H1 (cell line): Measurements from ENCODE around the gene LAMA3. TPM values are rescaled to one million over a fixed set of nuclear protein-coding genes. Genes with fewer than 3 reads are reported as not detected.

ENCODE experiments used
- CTCF ChIA-PET: fragments of 300-600 bp; sonication (Branson Sonifier 250); formaldehyde crosslinking; loops from one replicate; lab custom pipeline; 2021; ENCODE audit not compliant: partially characterized antibody; lab: Charles Lee
- POLR2A ChIA-PET: fragments of 300-600 bp; sonication (Branson Sonifier 250); formaldehyde crosslinking; loops from one replicate; lab custom pipeline; 2021; ENCODE audit warnings: inconsistent platforms; ENCODE audit not compliant: partially characterized antibody; lab: Charles Lee
- DNase-seq, 2 experiments: peaks; one replicate each; pipeline versions ENCODE4 v3.0.0 to v3.0.0-alpha.2; 2010 to 2022; ENCODE audit warnings: low spot score in 2 of 2, low read depth in 1 of 2, mixed read lengths in 1 of 2
- FAIRE-seq: peaks from 2 replicates; lab custom pipeline; 2011; peaks lifted over from hg19 to GRCh38; lab: Jason Lieb, UNC
- H2AFZ ChIP-seq: 2 replicates; pipeline ENCODE4 v1.8.1; 2012; ENCODE audit warnings: low read length, inconsistent platforms
- H2AK5ac ChIP-seq: 2 replicates; pipeline ENCODE4 v1.6.1; 2013; ENCODE audit warnings: low read depth, low read length
- H2BK120ac ChIP-seq: replicated peaks from 2 replicates; pipeline ENCODE3; 2013; ENCODE audit warnings: low read depth, low read length, inconsistent platforms
- H2BK12ac ChIP-seq: 2 replicates; pipeline ENCODE4 v1.6.1; 2013; ENCODE audit warnings: low read depth, low read length
- H2BK15ac ChIP-seq: 2 replicates; pipeline ENCODE4 v1.6.1; 2013; ENCODE audit warnings: low read length
- H2BK20ac ChIP-seq: 2 replicates; pipeline ENCODE4 v1.6.1; 2013; ENCODE audit warnings: low read length
- H2BK5ac ChIP-seq: 2 replicates; pipeline ENCODE4 v1.6.1; 2013; ENCODE audit warnings: low read depth, low read length
- H3K14ac ChIP-seq: 2 replicates; pipeline ENCODE4 v1.6.1; 2013; ENCODE audit warnings: inconsistent platforms; ENCODE audit not compliant: insufficient read length
- H3K18ac ChIP-seq: 2 replicates; pipeline ENCODE4 v1.6.1; 2013; ENCODE audit warnings: low read length; ENCODE audit errors: extremely low read depth
- H3K23ac ChIP-seq: 2 replicates; pipeline ENCODE4 v1.6.1; 2013; ENCODE audit warnings: inconsistent platforms; ENCODE audit not compliant: insufficient read length
- H3K23me2 ChIP-seq: 2 replicates; pipeline ENCODE4 v1.6.1; 2013; ENCODE audit warnings: low read depth, low read length
- H3K27ac ChIP-seq: 2 replicates; pipeline ENCODE4 v1.6.1; 2011; ENCODE audit warnings: low read depth, low read length, inconsistent platforms
- H3K27me3 ChIP-seq, 4 experiments: replicated peaks in 1 of 4; 1 replicate in 1 of 4; 2 replicates in 3 of 4; pipeline versions ENCODE4 v1.6.1 to v1.8.1; 2011 to 2013; ENCODE audit warnings: low read length in 3 of 4, mild to moderate bottlenecking in 3 of 4, inconsistent platforms in 2 of 4, mixed read lengths in 2 of 4, moderate library complexity in 1 of 4; ENCODE audit not compliant: control insufficient read depth in 3 of 4, insufficient read depth in 3 of 4; ENCODE audit errors: extremely low read depth in 1 of 4
- H3K36me3 ChIP-seq, 4 experiments: 2 replicates each; pipeline versions ENCODE4 v1.6.1 to v1.8.1; 2011 to 2013; ENCODE audit warnings: mild to moderate bottlenecking in 4 of 4, low read length in 3 of 4, moderate library complexity in 2 of 4, control low read depth in 1 of 4, inconsistent platforms in 1 of 4; ENCODE audit not compliant: insufficient read depth in 4 of 4, control insufficient read depth in 2 of 4
- H3K4ac ChIP-seq: replicated peaks from 2 replicates; pipeline ENCODE3; 2013; ENCODE audit warnings: low read length, low read depth, mixed read lengths, inconsistent platforms; ENCODE audit not compliant: insufficient read length
- H3K4me1 ChIP-seq, 4 experiments: replicated peaks in 1 of 4; 1 replicate in 1 of 4; 2 replicates in 3 of 4; pipeline versions ENCODE4 v1.6.1 to v1.8.1; 2011 to 2013; ENCODE audit warnings: low read length in 3 of 4, inconsistent platforms in 2 of 4, mixed read lengths in 1 of 4; ENCODE audit not compliant: insufficient read depth in 4 of 4, control insufficient read depth in 3 of 4
- H3K4me2 ChIP-seq, 2 experiments: 2 replicates each; pipeline versions ENCODE4 v1.6.1 to v1.8.1; 2011 to 2013; ENCODE audit warnings: low read depth in 2 of 2, low read length in 2 of 2, control low read depth in 1 of 2, inconsistent platforms in 1 of 2, mild to moderate bottlenecking in 1 of 2; ENCODE audit not compliant: insufficient read depth in 1 of 2
- H3K4me3 ChIP-seq, 4 experiments: fragments of 200-600, 300-600 bp in 1 of 4; sonication (generic), shearing (Covaris generic), sonication (Bioruptor Twin) in 1 of 4; 2 replicates each; pipeline versions ENCODE4 v1.5.1 to v1.8.1; 2011 to 2016; ENCODE audit warnings: low read length in 4 of 4, low read depth in 3 of 4, control low read depth in 2 of 4, inconsistent platforms in 2 of 4, mild to moderate bottlenecking in 2 of 4, mixed read lengths in 1 of 4, moderate library complexity in 1 of 4; ENCODE audit not compliant: insufficient read depth in 2 of 4; ENCODE audit errors: extremely low read depth in 1 of 4
- H3K56ac ChIP-seq: replicated peaks from 2 replicates; pipeline ENCODE3; 2013; ENCODE audit warnings: low read depth, mild to moderate bottlenecking, mixed read lengths, low read length, inconsistent platforms; ENCODE audit not compliant: insufficient read length
- H3K79me1 ChIP-seq: 2 replicates; pipeline ENCODE4 v1.6.1; 2013; ENCODE audit warnings: low read depth, low read length, control low read depth
- H3K79me2 ChIP-seq, 2 experiments: 2 replicates each; pipeline versions ENCODE4 v1.6.1 to v1.8.1; 2012 to 2013; ENCODE audit warnings: low read length in 2 of 2, mild to moderate bottlenecking in 2 of 2, inconsistent platforms in 1 of 2; ENCODE audit not compliant: insufficient read depth in 2 of 2, control insufficient read depth in 1 of 2
- H3K9ac ChIP-seq, 4 experiments: replicated peaks in 1 of 4; 1 replicate in 1 of 4; 2 replicates in 3 of 4; pipeline versions ENCODE4 v1.6.1 to v1.8.1; 2011 to 2013; ENCODE audit warnings: low read depth in 3 of 4, low read length in 3 of 4, control low read depth in 2 of 4, mild to moderate bottlenecking in 2 of 4, moderate library complexity in 2 of 4, inconsistent platforms in 1 of 4; ENCODE audit errors: extremely low read depth in 1 of 4
- H3K9me3 ChIP-seq, 2 experiments: 2 replicates each; pipeline versions ENCODE4 v1.6.1 to v1.8.1; 2012 to 2013; ENCODE audit warnings: mild to moderate bottlenecking in 2 of 2, moderate library complexity in 2 of 2, control low read depth in 1 of 2, inconsistent platforms in 1 of 2, low read depth in 1 of 2, low read length in 1 of 2, mixed read lengths in 1 of 2; ENCODE audit not compliant: insufficient read depth in 2 of 2
- H4K20me1 ChIP-seq, 2 experiments: replicated peaks in 1 of 2; 2 replicates each; pipeline versions ENCODE3 to v1.8.1; 2011 to 2013; ENCODE audit warnings: inconsistent platforms in 2 of 2, low read length in 2 of 2, mild to moderate bottlenecking in 1 of 2; ENCODE audit not compliant: insufficient read depth in 2 of 2, control insufficient read depth in 1 of 2
- H4K5ac ChIP-seq: 2 replicates; pipeline ENCODE4 v1.6.1; 2013; ENCODE audit warnings: low read length, low read depth, mixed read lengths, inconsistent platforms; ENCODE audit not compliant: insufficient read length
- H4K8ac ChIP-seq: 2 replicates; pipeline ENCODE4 v1.8.0; 2013; ENCODE audit warnings: mild to moderate bottlenecking, moderate library complexity, low read length, inconsistent platforms; ENCODE audit not compliant: insufficient read depth; ENCODE audit errors: extremely low read depth
- H4K91ac ChIP-seq: replicated peaks from 2 replicates; pipeline ENCODE3; 2013; ENCODE audit warnings: low read length, mixed read lengths, inconsistent platforms; ENCODE audit not compliant: insufficient read length
- ATF2 ChIP-seq: IDR thresholded peaks from 2 replicates; pipeline ENCODE4 v1.6.1; 2012; ENCODE audit warnings: low read length, inconsistent platforms
- EZH2 ChIP-seq: fragments of 200-600 bp; sonication (generic); IDR thresholded peaks from 2 replicates; pipeline ENCODE4 v1.7.1; 2012; ENCODE audit warnings: low read depth, mild to moderate bottlenecking, moderate library complexity, low read length, inconsistent platforms; ENCODE audit not compliant: severe bottlenecking
- KDM5A ChIP-seq: fragments of 200-600 bp; IDR thresholded peaks from 2 replicates; pipeline ENCODE4 v1.7.1; 2012; ENCODE audit warnings: mild to moderate bottlenecking, low read length, inconsistent platforms, mixed read lengths
- MAX ChIP-seq: IDR thresholded peaks from 2 replicates; pipeline ENCODE4 v1.6.1; 2012; ENCODE audit warnings: inconsistent platforms
- NANOG ChIP-seq: IDR thresholded peaks from 2 replicates; pipeline ENCODE4 v1.6.1; 2011; ENCODE audit warnings: low read length, low read depth, mild to moderate bottlenecking, inconsistent platforms; ENCODE audit not compliant: insufficient read depth, poor library complexity, severe bottlenecking
- PHF8 ChIP-seq: fragments of 200-600 bp; sonication (generic); conservative IDR thresholded peaks from 2 replicates; pipeline ENCODE4 v1.7.1; 2012; ENCODE audit warnings: low read depth, mild to moderate bottlenecking, inconsistent platforms, low read length, moderate library complexity
- SIN3A ChIP-seq, 2 experiments: IDR thresholded peaks in 1 of 2; conservative IDR thresholded peaks in 1 of 2; 2 replicates each; pipeline ENCODE4 v1.6.1; 2011 to 2012; ENCODE audit warnings: low read length in 2 of 2, improper control_type of control experiment in 1 of 2, low read depth in 1 of 2, mild to moderate bottlenecking in 1 of 2
- SIRT6 ChIP-seq: IDR thresholded peaks from one replicate; pipeline ENCODE4 v1.7.1; 2012; ENCODE audit warnings: low read length, inconsistent platforms
- WGBS, 2 experiments: shearing (Covaris generic) in 1 of 2; methylation state at CpG; one replicate each; pipeline versions ENCODE4 v1.1.6 to v1.1.7; 2013 to 2015; ENCODE audit warnings: low lambda C conversion rate in 2 of 2, mixed read lengths in 2 of 2, inconsistent platforms in 1 of 2, low coverage in 1 of 2, missing lambda C conversion rate in 1 of 2; ENCODE audit not compliant: insufficient replicate concordance in 2 of 2, insufficient coverage in 1 of 2, insufficient read length in 1 of 2; ENCODE audit errors: extremely low coverage in 1 of 2, missing lambda C conversion rate in 1 of 2; 5-methylcytosine and 5-hydroxymethylcytosine counted together
- polyA plus RNA-seq, 7 experiments: library from polyadenylated mRNA; depleted of rRNA in 3 of 7; stranded (reverse) in 5 of 7; unstranded in 2 of 7; fragments of >200 nt in 5 of 7; fragments of 200-250 nt in 2 of 7; gene quantifications; 1 replicate in 5 of 7; 2 replicates in 1 of 7; 4 replicates in 1 of 7; pipeline versions ENCODE4 v1.2.1 to v1.2.3, GENCODE V29; 2011 to 2013; ENCODE audit warnings: missing spikeins in 2 of 7, mixed read lengths in 2 of 7
- total RNA-seq: library from RNA; stranded (reverse); fragmentation: NEBNext Ultra II Directional; extraction: Animal tissue kit (Norgen Biotek cat#: 25700); gene quantifications from 2 replicates; pipeline ENCODE4 v1.2.1, GENCODE V29; 2021

Gene LAMA3
- total and polyA plus RNA-seq, 2 of the 8 experiments (the other 6 are each of a cell fraction or from before 2014, with no cell fraction given): 0.76 to 5.0 TPM

GRCh38 chr18:23689616-23690504 is 607 bp downstream of the LAMA3 start:
- Histone ChIP-seq H4K20me1 (peaks cover 0 to 2% of the 10 kb centered on the region in 2 experiments), H3K23me2 (peaks cover 13% of the 10 kb centered on the region; the same call in 1 of the 2 replicates), H2BK20ac (no peak overlapping the region), H2BK12ac (no peak overlapping the region), H2AFZ (peak overlapping the region; percentile 34; the same call in 1 of the 2 replicates), H3K23ac (no peak overlapping the region), H3K18ac (peak overlapping the region; percentile 71), H2BK15ac (0 out of 2 replicates have a peak overlapping the region, but pooled peaks have one; percentile 31), H3K9ac (peak overlapping the region in 1 of 4 experiments; percentile 80; a peak in 1 of 7 replicates), H3K79me1 (no peaks in the 10 kb centered on the region), H4K5ac (no peak overlapping the region), H3K14ac (no peak overlapping the region), H3K27ac (no peak overlapping the region), H3K56ac (no peak overlapping the region), H4K8ac (peak overlapping the region; percentile 92; the same call in 1 of the 2 replicates), H4K91ac (no peak overlapping the region), H3K79me2 (no peaks in the 10 kb centered on the region), H2BK5ac (no peak overlapping the region), H2AK5ac (no peak overlapping the region), H2BK120ac (no peak overlapping the region), H3K4me2 (peak overlapping the region; percentile 82 to 86), H3K9me3 (no peaks in the 10 kb centered on the region), H3K4me1 (peaks cover 0 to 7% (median 5%) of the 10 kb centered on the region in 4 experiments; a peak in 3 of 7 replicates), H3K4ac (no peak overlapping the region), H3K27me3 (peaks cover 11 to 35% (median 29%) of the 10 kb centered on the region in 4 experiments), H3K36me3 (no peaks in the 10 kb centered on the region), H3K4me3 (peak overlapping the region; percentile 44 to 68 (median 50))
- FAIRE-seq (no peak), DNase-seq (peak in 1 of 2 experiments; percentile 75)
- ChIA-PET CTCF (interaction anchor here (0.6 kb wide), 1 partner anchor 8 kb away, joined by 3 read pairs; no protein-coding TSS in a partner anchor), POLR2A (interaction anchor here (1.5 kb wide), 1 partner anchor 11 kb away, joined by 3 read pairs; no protein-coding TSS in a partner anchor)
- 5% methylated on average over 70 of the region's 85 CpGs; no CpG with 5 or more reads in 1 of the 2 experiments for WGBS, 2 experiments
- TF ChIP-seq SIRT6: no peak
- no peak for TF ChIP-seq NANOG
- TF ChIP-seq MAX: peak; percentile 51; the same call in 1 of the 2 replicates
- no peak for TF ChIP-seq ATF2
- TF ChIP-seq EZH2: peak; percentile 79
- peak; percentile 24; the same call in 1 of the 2 replicates for TF ChIP-seq PHF8
- no peak for TF ChIP-seq SIN3A (conservative IDR thresholded peaks at IDR 0.05 in 1 of 2, IDR thresholded peaks at IDR 0.05 in 1 of 2; ENCODE audit: low read depth in 1 of 2, low read length in 2 of 2)
- TF ChIP-seq KDM5A: no peak
